GM18868 (cell line): Measurements from ENCODE around the gene SLC2A4.
"Not testable (repeated sequence)": the region's sequence is repeated elsewhere in the genome, so short reads cannot be mapped to it uniquely, and the experiment has no call there.

Source experiments
- ATAC-seq: cut with Tn5 transposase; IDR thresholded peaks from one replicate; pipeline ENCODE4 v1.9.1; 2021; ENCODE audit warnings: mild to moderate bottlenecking, moderate library complexity; ENCODE audit not compliant: unreplicated experiment

SLC2A4 gene

GRCh38 chr17:7322520-7323194, 41.1 kb downstream of the SLC2A4 start:
- ATAC-seq = no peak

GRCh38 chr17:7323731-7324437, 42.4 kb downstream of the SLC2A4 start:
- ATAC-seq = no peak

GRCh38 chr17:7324438-7324779, 42.9 kb downstream of the SLC2A4 start:
- no peak for ATAC-seq

DNA sequence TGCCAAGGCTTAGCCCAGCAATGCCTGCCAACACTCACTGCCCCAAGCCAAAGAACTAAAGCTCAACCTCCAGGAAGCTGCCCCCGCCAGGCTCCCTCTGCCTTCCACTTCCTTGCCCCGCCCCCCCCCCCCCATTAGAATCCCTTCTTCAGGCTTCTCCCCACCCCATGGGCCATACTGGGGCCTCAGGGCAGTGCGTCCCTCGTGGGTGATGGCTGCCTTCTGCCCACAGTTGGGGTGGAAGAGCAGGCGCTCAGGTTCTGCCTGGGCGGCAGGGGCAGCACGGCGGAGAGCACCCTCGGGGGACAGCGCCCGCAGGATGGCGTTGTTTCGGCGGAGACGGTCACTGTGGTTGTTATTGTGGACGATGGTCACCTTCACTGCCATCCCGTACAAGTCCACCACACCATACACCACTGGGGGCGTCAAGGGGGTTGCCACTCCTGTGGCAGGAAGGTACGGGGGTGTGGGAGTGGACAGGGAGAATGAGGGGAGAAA, 43.6 kb downstream of the SLC2A4 start:
- no peak for ATAC-seq

- no peak for ATAC-seq
Observed at GRCh38 chr17:7326186-7326585, 44.7 kb downstream of the SLC2A4 start.

DNA sequence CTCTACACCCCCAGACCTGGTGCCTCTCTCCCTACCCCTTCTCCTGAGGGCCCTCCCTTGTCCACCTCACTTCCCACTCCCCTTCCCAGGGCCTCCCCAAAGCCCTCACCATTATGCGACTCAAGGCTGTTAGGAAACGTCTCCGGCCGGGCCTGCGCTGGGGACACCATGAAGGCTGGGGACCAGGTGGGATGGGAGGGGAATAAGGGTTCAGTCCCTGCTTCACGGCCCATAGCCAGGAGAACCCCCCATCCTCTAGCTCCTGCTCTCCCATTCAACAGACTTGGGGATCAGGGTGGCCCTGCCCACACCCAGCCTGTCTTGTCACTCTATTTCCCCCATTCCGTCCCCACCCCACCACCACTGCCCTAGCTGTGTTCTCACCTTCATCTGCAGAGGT, 45.5 kb downstream of the SLC2A4 start:
- ATAC-seq = no peak

- no peak for ATAC-seq
Observed at GRCh38 chr17:7327501-7327900, 46.0 kb downstream of the SLC2A4 start.

- no peak for ATAC-seq
Observed at GRCh38 chr17:7328009-7328408, 46.5 kb downstream of the SLC2A4 start.

DNA sequence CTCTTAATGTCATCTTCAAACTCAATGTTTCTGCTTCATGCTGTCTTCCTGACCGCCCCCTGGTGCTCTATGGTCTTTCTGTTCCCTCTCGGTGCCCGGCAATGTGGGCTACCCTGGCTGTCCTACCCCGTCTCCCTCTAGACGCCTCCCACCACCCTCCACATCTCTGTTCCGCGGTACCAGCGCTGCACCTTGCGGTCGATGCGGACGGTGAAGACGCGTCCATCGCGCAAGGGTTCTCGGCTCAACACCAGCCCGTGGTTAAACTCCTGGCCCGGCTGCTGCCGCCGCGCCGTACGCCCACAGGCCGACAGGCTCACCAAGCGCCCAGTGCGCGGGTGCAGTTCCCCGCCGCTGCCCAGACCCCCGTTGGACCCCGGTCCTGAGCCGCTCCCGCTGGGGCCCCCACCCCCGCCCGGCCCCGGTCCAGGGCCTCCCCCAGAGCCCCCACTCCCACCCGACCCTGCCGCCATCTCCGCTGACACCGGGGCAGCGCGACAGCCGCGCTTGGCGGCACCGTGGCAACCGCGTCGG, 47.4 kb downstream of the SLC2A4 start, which contains the start of gene NEURL4:
Gene NEURL4, minus strand, starts transcription at position 496 of the 534 bp plus-strand sequence. Its CDS starts 23 bp downstream, at position 473.
- peak; percentile 6 for ATAC-seq

DNA sequence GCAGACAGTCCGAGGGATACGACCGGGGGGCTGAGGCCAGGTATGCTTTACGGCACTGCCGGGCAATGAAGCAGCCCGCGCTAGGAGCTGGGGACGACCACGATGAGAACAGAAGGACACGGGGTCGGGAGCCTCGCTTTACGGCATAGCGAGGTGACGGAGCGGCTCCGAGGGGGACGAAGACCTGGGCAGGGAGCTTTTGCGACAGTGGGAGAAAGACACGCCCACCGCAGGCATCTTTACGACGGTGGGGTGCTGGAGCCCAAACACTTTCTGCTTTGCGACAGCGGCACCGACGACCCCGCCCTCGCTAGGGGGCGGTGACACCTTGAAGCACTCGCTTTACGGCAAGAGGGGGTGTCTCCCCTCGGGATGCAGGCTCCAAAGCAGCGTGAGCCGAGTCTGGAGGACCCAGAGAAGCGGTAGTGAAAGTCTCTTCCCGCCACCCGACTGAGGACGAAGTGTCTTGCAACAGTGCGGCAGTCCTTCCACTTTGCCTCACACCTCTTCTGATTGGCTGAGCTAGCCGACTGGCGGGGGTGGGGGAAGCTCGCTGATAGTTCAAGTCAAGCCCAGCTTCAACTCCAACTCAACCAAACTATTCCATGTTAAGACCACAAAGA, 48.0 kb downstream of the SLC2A4 start:
- ATAC-seq = peak; percentile 60

DNA sequence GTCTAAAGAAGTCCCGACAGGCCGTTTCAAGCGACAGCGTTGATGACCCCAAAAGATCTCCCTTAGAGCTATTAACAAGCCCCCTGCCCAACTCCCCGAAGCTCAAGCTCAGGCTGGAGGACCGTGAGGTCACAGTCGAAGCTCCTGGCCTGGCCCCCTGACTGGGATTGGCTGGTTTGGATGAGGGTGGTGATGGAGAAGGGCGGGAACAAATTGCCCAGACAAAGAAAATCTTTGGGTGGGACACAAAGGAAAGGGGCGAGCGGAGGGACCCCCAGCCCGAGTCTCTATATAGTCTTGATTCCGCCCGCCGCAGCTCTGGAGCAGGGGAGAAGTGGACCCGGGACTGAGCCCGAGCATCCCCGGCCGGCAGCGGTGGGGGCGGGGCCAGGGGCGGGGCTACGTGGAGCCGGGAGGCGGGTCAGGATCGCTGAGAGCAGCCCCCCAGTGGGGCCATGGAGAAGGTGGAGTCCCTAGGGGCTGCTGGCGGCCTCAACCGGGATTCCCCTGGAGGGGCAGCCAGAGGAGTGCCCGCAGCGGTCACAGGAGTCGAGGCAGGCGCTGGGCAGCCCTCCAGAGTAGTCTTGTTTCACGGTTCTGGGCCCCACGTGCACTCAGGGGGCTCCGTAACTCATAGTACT, 48.6 kb downstream of the SLC2A4 start:
- peak; percentile 30 for ATAC-seq

- ATAC-seq = no peak
Observed at GRCh38 chr17:7330638-7331015, 49.1 kb downstream of the SLC2A4 start.

DNA sequence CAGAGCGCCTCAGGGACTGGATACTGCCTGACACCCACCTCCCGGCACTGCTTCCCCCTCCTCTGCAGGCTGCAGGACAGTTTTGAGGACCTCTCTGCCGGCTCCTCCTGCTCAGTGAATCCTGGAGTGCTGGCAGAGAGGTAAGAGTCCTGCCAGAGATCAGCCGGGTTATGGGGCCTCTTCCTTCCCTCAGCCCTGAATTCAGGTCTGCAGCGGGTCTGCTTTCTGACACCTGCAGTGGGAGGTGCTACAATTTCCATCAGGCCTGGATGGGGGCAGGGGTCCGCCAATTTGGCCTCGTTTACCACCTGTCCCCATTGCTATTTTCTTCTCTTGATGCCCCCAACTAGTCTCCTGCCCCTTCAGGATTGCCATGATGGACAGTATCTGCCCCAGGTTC, 50.6 kb downstream of the SLC2A4 start:
- no peak for ATAC-seq

GRCh38 chr17:7332600-7333069, 51.1 kb downstream of the SLC2A4 start:
- ATAC-seq = not testable (repeated sequence)

- ATAC-seq = no peak
Observed at GRCh38 chr17:7334938-7335538, 53.5 kb downstream of the SLC2A4 start.

GRCh38 chr17:7335765-7336164, 54.2 kb downstream of the SLC2A4 start:
- ATAC-seq = not testable (repeated sequence)

- peak; percentile 64 for ATAC-seq
Observed at GRCh38 chr17:7336240-7337175, 55.0 kb downstream of the SLC2A4 start, which contains the start of gene ACAP1. Gene ACAP1 (plus strand): TSS chr17:7336529. CDS start chr17:7336735, 206 bp downstream.

- not testable (repeated sequence) for ATAC-seq
Observed at GRCh38 chr17:7337600-7337999, 56.1 kb downstream of the SLC2A4 start.
